HK-2 (cell line): ENCODE measurements around the gene IRF8.
"Not testable (repeated sequence)": the region's sequence is repeated elsewhere in the genome, so short reads cannot be mapped to it uniquely, and the experiment has no call there.

Source experiments
- DNase-seq: peaks from one replicate; pipeline ENCODE4 v3.0.0-alpha.2; 2018; ENCODE audit not compliant: unreplicated experiment

The IRF8 gene

GRCh38 chr16:85868495-85868894 lies 30.5 kb upstream of the IRF8 start:
- no peak for DNase-seq

GRCh38 chr16:85869206-85869605 lies 29.8 kb upstream of the IRF8 start:
- DNase-seq, result no peak

DNA sequence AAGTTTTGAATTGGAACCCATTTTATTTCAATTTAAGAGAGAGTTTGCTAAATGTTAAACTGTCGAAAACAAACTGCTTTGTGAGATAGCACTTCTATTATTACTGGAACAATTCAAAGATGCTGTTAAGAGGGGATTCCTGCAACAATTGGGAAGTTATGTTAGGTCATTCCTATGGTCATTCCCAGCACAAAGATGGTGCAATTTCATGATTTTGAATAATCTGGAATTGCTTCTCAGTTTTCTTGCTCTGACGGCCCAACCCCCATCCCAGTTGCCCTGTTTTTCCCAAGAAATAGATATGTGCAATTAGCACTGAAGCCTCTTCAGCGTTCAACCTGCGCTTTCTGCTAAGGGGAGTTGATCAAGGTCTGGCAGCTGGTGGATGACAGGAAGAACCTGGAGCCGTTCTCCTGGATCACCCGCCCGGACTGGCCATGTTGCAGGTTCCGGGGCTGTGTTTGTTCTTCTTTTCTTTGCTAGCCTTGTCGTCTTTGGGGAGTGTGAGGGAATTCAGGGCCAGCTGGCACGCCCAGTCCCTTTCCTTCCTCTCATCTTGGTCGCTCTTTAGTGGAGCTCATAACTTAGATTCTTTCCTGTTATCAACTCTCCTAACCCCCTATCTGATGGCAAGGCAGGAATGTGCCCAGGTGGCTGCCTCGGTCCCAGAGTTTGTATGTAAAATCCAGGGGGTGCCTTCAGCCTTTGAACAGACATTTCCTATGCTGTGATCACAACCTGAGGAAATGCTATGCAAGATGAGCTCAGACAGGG lies 29.0 kb upstream of the IRF8 start:
- DNase-seq, result no peak

GRCh38 chr16:85871756-85872155 lies 27.2 kb upstream of the IRF8 start:
- no peak for DNase-seq

- DNase-seq, result no peak
Observed at GRCh38 chr16:85872734-85873133, 26.2 kb upstream of the IRF8 start.

DNA sequence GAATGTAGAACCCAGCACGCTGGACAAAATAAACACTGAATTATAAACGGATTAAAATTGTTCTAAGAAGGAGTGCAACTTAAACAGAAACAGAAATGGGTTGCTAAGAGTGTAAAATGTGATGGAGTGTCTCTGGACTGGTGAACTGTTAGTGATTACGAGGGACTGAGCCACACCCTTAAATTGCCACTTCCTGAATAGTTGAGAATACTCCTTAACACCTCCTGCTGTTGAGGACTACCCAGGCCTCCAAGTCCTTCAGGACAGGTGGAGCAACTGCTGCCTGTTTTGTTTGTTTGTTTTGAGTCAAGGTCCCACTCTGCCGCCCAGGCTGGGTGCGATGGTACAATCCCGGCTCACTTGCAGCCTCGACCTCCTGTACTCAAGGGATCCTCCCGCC lies 25.8 kb upstream of the IRF8 start:
- no peak for DNase-seq

GRCh38 chr16:85874031-85874430 lies 24.9 kb upstream of the IRF8 start:
- DNase-seq, result not testable (repeated sequence)

DNA sequence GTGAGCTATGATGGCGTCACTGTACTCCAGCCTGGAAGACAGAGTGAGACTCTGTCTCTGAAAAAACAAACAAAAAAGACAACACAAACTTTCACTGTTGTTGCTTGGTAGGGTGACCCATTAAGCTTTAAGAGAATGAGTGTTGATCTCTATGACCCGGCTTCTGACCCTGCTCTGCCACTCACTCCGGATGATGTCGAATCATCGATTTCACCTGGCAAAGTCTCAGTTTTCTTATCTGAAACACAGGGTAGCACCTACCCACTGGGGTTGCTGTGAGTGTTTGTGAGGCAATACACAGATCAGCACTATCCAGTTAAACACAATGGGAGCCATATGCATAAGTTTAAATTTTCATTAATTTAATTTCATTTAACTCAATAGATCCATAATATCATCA lies 20.6 kb upstream of the IRF8 start:
- DNase-seq, result no peak

- no peak for DNase-seq
Observed at GRCh38 chr16:85878875-85879274, 20.1 kb upstream of the IRF8 start.

DNA sequence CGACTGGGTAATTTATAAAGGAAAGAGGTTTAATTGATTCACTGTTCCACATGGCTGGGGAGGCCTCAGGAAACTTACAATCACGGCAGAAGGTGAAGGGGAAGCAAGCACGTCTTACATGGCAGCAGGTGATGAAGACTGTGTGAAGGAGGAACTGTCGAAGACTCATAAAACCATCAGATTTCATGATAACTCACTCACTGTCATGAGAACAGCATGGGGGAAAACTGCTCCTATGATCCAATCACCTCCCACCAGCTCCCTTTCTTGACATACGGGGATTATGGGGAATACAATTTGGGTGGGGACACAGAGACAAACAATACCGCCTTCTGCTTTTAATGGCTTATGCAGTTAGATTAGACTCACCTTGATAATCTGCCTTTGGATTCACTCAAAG lies 19.4 kb upstream of the IRF8 start:
- DNase-seq, result no peak

GRCh38 chr16:85879975-85880831 lies 18.8 kb upstream of the IRF8 start:
- DNase-seq, result no peak

- no peak for DNase-seq
Observed at GRCh38 chr16:85880861-85881260, 18.1 kb upstream of the IRF8 start.

- no peak for DNase-seq
Observed at GRCh38 chr16:85881436-85881835, 17.5 kb upstream of the IRF8 start.

DNA sequence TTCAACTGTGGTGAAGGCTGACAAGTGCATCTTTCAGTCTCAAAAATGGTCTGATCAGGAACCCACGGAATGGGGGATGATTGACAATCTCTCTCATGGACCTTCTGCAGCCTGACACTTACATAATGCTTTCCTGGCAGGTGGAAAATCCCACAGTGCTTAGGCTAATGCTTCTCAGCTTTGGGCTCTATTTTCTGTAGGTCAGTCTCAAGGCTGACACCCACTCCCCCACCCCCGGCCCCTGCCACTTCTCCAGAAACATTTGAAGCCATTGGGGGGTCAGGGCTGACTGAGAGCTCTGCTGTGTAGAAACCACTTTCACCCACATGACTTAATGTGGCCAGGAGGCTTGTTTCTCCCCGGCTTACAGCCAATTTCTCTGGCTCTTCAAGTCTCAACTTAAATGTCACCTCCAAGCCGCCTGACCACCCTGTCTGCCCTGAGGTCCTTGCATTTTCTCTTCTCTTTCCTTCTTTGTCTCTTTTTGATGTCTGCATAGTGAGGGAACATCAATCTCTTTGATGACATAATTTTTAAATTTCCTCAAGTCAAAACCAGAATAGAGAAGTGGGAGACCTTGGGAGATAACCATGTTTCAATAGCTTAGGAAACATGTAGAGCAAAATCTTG lies 16.7 kb upstream of the IRF8 start:
- DNase-seq, result no peak

DNA sequence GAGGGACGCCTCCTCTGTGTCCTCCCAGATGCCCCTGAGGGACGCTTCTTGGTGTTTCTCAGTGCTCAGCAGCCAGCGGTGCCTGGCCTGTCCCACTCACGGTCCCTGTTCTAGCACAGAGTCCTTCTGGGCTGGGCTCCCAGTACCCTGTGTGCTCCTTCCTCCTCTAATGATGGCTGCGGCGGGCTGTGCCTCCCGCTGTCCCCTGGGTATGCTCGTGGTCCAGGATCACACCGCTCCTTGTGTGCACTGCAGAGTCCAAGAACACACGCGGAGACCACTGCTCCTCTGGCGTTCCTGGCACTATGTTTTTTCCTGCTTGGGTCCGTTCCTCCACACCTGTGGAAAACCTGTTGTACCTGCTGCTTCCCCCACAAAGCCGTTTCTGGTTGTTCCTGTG lies 15.1 kb upstream of the IRF8 start:
- DNase-seq, result no peak

DNA sequence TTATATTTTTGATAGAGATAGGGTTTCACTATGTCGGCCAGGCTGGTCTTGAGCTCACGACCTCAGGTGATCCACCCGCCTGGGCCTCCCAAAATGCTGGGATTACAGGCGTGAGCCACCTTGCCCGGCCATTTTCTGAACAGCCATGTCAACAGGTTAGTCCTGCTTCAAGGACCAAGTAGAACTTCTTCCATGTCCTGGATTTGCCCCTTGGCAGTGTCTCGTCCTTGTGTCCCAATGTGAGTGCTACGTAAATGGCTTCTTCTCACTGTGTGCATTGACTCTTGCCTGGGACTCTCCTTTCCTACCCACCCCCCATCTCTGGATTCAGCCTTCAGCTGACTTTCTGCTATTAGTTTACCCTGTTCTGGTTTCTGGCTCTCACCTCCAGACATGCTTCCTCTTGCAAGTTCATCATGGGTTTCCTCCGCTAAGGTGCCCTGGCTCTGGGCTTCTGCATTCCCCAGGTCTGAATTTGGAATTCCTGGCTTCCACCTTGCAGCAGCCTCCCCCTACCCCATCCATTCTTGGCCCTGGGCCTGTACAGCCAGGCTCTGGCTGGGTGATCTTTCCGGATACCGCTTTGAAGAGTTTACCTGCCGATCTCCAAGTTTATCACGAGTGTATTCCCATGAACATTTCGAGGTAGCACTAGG lies 14.0 kb upstream of the IRF8 start:
- no peak for DNase-seq

- no peak for DNase-seq
Observed at GRCh38 chr16:85885537-85885936, 13.4 kb upstream of the IRF8 start.

GRCh38 chr16:85888405-85889331 lies 10.3 kb upstream of the IRF8 start:
- DNase-seq, result peak; percentile 7

DNA sequence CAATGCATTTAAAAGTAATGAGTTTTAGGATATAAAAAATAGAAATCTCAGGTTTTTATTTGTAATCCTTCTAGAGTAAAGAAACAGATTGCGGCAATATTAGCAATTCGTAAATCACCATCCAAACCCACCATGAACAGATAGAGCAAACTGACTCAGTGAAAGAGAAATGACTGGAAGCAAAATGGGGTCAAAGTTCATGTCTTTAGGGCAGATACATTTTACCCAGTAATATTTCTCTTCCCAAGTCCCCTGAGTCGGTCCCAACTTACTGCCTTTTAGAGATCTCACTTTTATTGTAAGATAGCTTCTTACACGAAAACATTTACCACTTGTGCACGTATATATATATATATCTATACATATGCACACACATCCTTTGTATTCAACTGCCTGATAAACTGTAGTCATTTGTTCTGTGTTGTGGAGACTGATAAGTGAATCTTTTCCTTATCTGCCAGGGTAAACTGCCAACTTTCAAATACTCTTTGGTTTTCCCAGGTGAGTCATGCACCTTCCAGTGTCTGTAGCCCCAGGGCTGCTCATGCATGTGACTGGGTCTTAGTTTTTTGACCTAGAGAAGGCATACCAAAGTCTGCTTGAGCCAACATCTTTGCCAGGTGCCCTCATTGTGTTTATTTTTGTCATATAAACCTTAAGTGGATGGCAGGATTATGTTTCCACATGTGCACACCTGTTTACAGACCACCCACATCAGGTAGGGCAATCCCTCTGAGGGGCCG lies 7.8 kb upstream of the IRF8 start:
- no peak for DNase-seq

- no peak for DNase-seq
Observed at GRCh38 chr16:85891776-85892166, 7.2 kb upstream of the IRF8 start.
